Measurements from ENCODE around the gene CRPPA. TPM values are rescaled to one million over a fixed set of nuclear protein-coding genes. Genes with fewer than 3 reads are reported as not detected.

Gene CRPPA
- total and polyA plus RNA-seq, 10 of the 15 experiments (the other 5 are each of a cell fraction or from before 2014, with no cell fraction given) = not detected

DNA sequence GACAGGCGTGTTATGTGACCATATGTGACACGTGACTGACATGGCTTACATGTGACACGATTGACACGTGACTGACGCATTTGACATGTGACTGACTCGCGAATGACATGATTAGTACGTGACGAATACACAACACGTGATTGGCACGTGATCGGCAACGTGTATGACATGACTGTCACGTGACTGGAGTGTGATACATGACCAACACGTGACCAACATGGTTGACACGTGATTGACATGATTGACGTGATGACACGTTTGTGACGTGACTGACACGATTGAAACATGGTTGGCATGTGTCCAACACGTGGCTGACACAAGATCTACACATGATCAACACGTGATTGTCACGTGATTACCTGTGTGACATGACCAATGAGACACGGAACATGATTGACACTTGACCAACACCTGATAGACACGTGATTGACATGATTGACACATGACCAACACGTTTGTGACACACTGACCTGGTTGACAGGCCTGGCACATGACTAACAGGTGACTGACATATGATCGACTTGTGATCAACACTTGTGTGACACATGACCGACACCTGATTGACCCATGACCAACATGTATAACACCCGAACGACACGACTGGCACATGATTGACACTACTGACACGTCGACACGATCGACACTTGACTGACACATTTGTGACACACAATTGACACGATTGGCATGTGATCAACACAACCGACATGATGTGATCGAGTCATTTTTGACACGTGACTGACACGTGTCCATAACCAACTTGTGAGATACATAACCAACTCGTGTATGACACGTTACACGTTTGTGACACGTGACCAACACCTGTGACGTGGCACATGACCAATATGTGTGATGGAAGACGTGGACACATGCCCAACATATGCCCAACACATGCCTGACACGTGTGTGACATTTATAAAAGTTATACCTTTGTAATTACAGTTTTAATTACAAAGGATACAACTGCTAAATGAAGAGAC, 21.1 kb downstream of the CRPPA start:
- intact Hi-C loops (cut with micrococcal nuclease; ENCODE audit: unreplicated experiment) (no loop called here), in situ Hi-C loops (cut with MboI) (no loop called here)
- ATAC-seq (no peak), FAIRE-seq (no peak), DNase-seq (ENCODE audit: low read depth, low spot score) (no peak)
- ChIA-PET RAD21 (ENCODE audit: unreplicated experiment) (no interaction called here), POLR2A (no interaction called here), CTCF (interaction anchor here (1.2 kb wide), 1 partner anchor 10 kb away, joined by 3 read pairs; no protein-coding TSS in a partner anchor), SMC1A (ENCODE audit: uncharacterized antibody, unreplicated experiment) (no interaction called here)
- H3K27me3 ChIP-seq (replicated peaks in 1 of 2; ENCODE audit: control insufficient read depth in 2 of 2, insufficient read depth in 2 of 2, low read length in 1 of 2) = no peaks in the 10 kb centered on the region
- WGBS (ENCODE audit: insufficient coverage, insufficient replicate concordance, low lambda C conversion rate, missing lambda C conversion rate) = 65% methylated on average over 47 of the region's 47 CpGs
- peaks cover 27% of the 10 kb centered on the region for H3K9me3 ChIP-seq (replicated peaks; ENCODE audit: control insufficient read depth, insufficient read depth, low read length)
- no peak overlapping the region for H3K4me2 ChIP-seq (ENCODE audit: control insufficient read depth, insufficient read depth)
- TF ChIP-seq, protein P1, sequence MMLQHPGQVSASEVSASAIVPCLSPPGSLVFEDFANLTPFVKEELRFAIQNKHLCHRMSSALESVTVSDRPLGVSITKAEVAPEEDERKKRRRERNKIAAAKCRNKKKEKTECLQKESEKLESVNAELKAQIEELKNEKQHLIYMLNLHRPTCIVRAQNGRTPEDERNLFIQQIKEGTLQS (IDR thresholded peaks at IDR 0.05; ENCODE audit: borderline replicate concordance, extremely low read depth, low read depth, low read length) = no peak
- TF ChIP-seq BHLHE40 (IDR thresholded peaks at IDR 0.05; ENCODE audit: borderline replicate concordance in 1 of 2, low read depth in 2 of 2, low read length in 1 of 2) = peak in 1 of 2 experiments; percentile 64; a peak in 2 of 4 replicates
- TF ChIP-seq FOS (IDR thresholded peaks at IDR 0.05; ENCODE audit: borderline replicate concordance, extremely low read depth, insufficient read length) = no peak
- TF ChIP-seq, protein P2, sequence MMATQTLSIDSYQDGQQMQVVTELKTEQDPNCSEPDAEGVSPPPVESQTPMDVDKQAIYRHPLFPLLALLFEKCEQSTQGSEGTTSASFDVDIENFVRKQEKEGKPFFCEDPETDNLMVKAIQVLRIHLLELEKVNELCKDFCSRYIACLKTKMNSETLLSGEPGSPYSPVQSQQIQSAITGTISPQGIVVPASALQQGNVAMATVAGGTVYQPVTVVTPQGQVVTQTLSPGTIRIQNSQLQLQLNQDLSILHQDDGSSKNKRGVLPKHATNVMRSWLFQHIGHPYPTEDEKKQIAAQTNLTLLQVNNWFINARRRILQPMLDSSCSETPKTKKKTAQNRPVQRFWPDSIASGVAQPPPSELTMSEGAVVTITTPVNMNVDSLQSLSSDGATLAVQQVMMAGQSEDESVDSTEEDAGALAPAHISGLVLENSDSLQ (IDR thresholded peaks at IDR 0.05) = peak; percentile 45; the same call in 1 of the 2 replicates
- TF ChIP-seq RAD51 (IDR thresholded peaks at IDR 0.05) = peak; percentile 64; the same call in 1 of the 2 replicates
- TF ChIP-seq BACH1 (IDR thresholded peaks at IDR 0.05; ENCODE audit: borderline replicate concordance) = no peak
- TF ChIP-seq TCF3 (IDR thresholded peaks at IDR 0.05; ENCODE audit: borderline replicate concordance, insufficient read depth, low read depth, low read length) = peak; percentile 46; the same call in 1 of the 2 replicates
- TF ChIP-seq, protein P3, sequence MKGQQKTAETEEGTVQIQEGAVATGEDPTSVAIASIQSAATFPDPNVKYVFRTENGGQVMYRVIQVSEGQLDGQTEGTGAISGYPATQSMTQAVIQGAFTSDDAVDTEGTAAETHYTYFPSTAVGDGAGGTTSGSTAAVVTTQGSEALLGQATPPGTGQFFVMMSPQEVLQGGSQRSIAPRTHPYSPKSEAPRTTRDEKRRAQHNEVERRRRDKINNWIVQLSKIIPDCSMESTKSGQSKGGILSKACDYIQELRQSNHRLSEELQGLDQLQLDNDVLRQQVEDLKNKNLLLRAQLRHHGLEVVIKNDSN (IDR thresholded peaks at IDR 0.05; ENCODE audit: borderline replicate concordance, extremely low read length, insufficient read depth, low read depth, low read length) = peak; percentile 27
- no peak for TF ChIP-seq PML (IDR thresholded peaks at IDR 0.05; ENCODE audit: low read length)
- TF ChIP-seq LARP7 (IDR thresholded peaks at IDR 0.05) = no peak
- H3K9ac ChIP-seq (ENCODE audit: control insufficient read depth, insufficient read depth, low read length) = no peak overlapping the region
- H4K20me1 ChIP-seq (ENCODE audit: control insufficient read depth, insufficient read depth) = no peaks in the 10 kb centered on the region
- no peaks in the 10 kb centered on the region for H3K36me3 ChIP-seq (ENCODE audit: control insufficient read depth in 2 of 2, insufficient read depth in 2 of 2, low read length in 1 of 2)
- H2AFZ ChIP-seq (ENCODE audit: control insufficient read depth, low read depth, low read length) = no peak overlapping the region
- BruUV-seq (replicated peaks) = no TSS peak
- no peaks in the 10 kb centered on the region for H3K79me2 ChIP-seq (ENCODE audit: control insufficient read depth, insufficient read depth, low read length)
- no peak overlapping the region for H3K4me3 ChIP-seq
- no peak overlapping the region for H3K27ac ChIP-seq (ENCODE audit: control insufficient read depth, insufficient read depth)
- no peaks in the 10 kb centered on the region for H3K4me1 ChIP-seq (ENCODE audit: control insufficient read depth, insufficient read depth, low read length)
